ENCODE measurements around the gene GPRIN2.
A peak's percentile ranks its signal among the peaks of the same experiment; 100 is the strongest.
"Not testable (repeated sequence)": the region's sequence is repeated elsewhere in the genome, so short reads cannot be mapped to it uniquely, and the experiment has no call there.

Gene GPRIN2

DNA sequence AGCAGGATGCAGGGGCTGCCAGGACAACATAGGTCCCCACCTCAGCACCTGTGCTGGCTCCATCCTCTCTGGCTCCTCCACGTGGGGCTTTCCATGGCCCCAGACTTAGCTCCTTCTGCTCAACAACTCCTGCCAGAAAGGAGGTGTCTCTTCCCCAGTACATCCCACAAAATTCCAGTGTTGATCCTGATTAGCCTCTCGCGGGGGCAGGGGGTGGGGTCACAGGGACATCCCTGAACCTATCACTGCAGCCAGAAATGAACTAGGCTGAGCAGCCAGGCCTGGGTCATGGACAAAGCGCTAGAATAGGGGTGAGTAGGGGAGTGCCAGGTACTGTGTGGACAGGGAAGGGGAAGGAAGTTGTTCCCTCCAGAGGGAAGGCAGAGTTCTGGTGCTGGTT is 17.4 kb upstream of the GPRIN2 start:
- H3K4me3 ChIP-seq (ENCODE audit: low read length); DNase-seq (ENCODE audit: low read depth): not testable (repeated sequence)

DNA sequence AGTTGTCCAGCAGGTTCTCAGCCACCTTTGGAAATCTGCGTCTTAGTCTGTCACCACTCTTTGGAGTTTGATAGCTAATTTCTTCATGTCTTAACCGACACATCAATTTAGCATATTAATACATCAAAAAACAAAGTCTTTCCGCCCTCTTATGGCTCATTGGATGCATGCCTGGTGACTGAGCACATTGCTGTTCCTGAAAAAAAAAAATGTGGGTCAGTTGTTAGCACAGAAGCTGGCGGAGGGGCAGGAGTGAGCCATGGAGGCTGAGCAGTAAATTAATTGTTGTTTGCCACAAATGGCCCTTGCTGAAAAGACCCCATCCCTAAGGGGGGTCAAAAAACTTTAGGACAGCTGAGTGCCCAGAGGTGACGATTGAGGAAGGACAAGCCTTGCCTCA is 16.9 kb upstream of the GPRIN2 start:
- H3K4me3 ChIP-seq (ENCODE audit: low read length) = not testable (repeated sequence)
- peak; percentile 46 for DNase-seq (ENCODE audit: low read depth)

DNA sequence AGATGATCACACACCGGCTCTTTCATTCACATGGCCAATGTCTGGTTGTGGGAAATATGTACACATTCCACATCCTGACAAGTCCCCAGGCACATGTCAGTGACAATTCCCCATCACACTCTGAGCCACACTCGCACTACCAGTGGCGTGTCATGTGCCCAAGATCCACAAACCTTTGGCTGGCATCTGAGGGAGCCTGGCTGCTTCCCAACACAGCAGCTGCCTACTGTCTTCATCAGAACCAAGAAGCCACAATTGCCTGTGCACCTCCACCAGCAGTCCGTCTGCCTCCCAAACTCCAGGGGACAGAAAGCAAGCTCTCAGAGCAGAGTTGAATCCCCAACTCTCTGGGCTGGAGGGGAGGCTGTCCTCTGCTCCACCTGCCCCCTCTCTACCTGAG is 16.3 kb upstream of the GPRIN2 start:
- H3K4me3 ChIP-seq (ENCODE audit: low read length) = not testable (repeated sequence)
- DNase-seq (ENCODE audit: low read depth) = peak; percentile 15

DNA sequence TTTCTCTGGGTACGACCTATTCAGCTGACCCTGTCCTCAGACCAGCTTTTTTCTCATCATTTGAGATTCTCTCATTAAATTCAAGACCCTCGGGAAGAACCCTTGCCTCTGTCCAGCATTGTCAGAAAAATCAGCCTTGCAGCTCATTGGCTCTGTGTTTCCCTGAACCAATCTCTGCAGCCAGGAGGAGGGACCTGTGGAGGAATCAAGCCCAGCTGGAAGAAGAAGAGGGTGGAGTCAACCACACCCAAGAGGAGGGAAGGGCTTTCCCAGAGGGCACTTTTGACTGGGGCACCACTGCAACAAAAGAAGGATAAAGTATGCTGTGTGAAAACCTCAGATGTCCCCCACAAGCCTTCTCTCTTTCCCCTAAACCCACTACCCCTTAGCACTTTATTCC is 14.2 kb upstream of the GPRIN2 start:
- not testable (repeated sequence) for H3K4me3 ChIP-seq (ENCODE audit: low read length); DNase-seq (ENCODE audit: low read depth)

DNA sequence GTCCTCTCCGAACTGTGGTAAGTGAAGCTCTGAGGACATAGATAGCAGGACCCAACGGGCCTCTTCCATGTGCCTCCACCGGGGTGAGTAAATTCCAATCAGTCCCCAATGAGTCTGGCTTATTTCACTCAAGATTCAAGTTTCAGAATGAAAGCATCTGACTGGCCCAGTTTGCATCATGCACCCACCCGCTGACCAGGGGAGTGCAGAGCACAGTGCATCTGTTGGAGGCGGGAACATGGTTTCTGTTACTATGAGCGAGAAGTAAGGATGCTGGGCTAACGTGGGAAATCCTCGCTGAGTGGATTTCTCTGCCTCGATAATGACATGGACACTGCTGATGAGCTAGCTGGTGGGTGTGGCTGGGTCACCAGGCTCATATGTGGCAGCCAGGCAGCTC is 10.7 kb upstream of the GPRIN2 start:
- not testable (repeated sequence) for H3K4me3 ChIP-seq (ENCODE audit: low read length); DNase-seq (ENCODE audit: low read depth)

DNA sequence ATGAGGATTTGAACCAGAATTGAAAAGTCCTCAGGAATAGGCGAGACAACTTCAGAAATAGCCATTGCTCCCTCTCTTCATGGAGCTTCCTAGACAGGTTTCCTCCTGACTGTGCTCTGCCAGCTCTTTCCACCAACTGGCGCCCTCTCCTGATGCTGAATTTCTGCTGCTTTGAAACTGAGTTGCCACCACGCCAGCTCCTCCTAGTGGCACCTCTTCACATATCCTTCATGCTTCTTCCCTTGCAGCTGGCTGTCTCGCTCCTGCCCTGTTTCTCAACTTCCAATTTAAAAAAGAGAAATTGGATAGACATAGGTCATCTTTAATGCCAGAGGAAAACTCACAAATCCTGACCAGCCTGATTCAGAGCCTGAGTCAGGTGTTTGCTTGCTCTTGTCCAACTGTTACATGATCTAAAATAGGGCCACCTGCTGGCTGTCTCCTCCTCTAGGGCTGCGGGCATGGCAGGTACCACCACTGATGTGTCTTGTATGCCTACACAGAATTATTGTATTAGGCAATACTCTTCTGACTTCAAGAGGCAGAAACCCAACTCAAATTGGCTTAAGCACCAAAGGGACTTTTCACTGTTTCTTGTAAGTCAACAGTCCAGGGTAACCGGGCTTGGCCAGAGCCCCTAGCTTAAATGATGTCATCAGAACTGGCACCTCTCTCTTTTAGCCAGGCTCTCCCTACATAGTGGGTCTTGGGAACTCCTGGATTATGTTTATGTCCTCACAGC is 9.3 kb upstream of the GPRIN2 start:
- DNase-seq (ENCODE audit: low read depth) = peak; percentile 57
- TF ChIP-seq, protein P1, sequence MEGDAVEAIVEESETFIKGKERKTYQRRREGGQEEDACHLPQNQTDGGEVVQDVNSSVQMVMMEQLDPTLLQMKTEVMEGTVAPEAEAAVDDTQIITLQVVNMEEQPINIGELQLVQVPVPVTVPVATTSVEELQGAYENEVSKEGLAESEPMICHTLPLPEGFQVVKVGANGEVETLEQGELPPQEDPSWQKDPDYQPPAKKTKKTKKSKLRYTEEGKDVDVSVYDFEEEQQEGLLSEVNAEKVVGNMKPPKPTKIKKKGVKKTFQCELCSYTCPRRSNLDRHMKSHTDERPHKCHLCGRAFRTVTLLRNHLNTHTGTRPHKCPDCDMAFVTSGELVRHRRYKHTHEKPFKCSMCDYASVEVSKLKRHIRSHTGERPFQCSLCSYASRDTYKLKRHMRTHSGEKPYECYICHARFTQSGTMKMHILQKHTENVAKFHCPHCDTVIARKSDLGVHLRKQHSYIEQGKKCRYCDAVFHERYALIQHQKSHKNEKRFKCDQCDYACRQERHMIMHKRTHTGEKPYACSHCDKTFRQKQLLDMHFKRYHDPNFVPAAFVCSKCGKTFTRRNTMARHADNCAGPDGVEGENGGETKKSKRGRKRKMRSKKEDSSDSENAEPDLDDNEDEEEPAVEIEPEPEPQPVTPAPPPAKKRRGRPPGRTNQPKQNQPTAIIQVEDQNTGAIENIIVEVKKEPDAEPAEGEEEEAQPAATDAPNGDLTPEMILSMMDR (conservative IDR thresholded peaks at IDR 0.05; ENCODE audit: low read length) = peak; percentile 65
- not testable (repeated sequence) for H3K4me3 ChIP-seq (ENCODE audit: low read length)

DNA sequence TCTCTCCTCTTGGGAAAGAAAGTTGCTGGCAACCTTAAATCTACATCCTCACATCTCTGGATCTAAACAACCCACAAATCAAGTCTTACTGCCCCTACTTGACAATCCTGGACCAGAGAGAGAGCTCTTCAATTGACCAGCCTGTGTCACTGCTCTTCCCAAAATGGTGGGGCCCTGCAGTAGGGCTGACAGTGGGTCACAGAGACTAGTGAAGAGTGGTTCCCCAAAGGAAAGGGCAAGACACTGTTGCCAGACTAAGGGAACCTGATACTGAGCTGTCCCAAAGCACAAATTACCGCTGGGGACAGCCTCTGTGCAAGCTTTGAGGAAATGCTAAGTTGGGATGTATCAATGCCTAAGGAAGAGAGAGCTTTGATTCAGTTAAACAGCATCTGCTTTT is 4.5 kb upstream of the GPRIN2 start:
- no peak overlapping the region for H3K4me3 ChIP-seq (ENCODE audit: low read length)
- TF ChIP-seq, protein P1 (conservative IDR thresholded peaks at IDR 0.05; ENCODE audit: low read length) = no peak
- no peak for DNase-seq (ENCODE audit: low read depth)

DNA sequence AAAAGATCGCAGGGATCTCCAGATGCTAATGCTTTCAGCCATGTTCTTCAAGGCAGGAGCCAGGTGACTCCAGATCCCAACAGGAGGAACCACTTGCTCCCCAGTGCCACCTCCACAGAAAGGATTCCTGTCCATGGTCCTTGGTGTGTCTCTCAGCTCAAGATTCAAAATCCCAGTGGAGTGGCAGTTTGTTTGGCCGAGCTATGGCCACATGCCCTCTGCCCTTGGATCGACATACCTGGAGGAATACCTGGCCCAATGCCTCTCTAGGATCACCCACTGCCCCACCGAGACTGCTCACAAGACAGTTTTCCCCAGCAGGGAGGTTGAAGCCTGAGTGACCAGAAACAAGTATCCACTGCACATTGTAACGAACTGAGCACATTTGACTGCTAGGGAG is 3.9 kb upstream of the GPRIN2 start:
- no peak overlapping the region for H3K4me3 ChIP-seq (ENCODE audit: low read length)
- no peak for DNase-seq (ENCODE audit: low read depth)
- TF ChIP-seq, protein P1 (conservative IDR thresholded peaks at IDR 0.05; ENCODE audit: low read length) = no peak

DNA sequence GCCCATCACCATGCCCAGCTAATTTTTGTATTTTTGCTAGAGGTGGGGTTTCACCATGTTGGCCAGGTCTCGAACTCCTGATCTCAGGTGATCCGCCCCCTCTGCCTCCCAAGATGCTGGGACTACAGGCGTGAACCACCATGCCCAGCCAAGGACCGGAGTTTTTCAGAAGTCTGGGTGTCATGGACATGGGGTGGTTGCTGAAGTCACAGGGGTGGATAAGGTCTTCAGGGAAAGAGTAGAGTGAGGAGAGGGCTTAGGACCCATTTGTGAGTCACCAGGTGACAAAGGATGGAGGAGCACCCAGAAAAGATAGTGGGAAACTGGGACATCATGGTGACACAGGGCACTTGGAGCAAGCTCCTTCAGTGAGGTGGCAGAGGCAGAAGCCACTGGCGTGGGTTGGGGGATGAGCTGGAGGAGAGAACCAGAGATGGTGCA is 2.8 kb upstream of the GPRIN2 start:
- no peak for DNase-seq (ENCODE audit: low read depth)
- no peak overlapping the region for H3K4me3 ChIP-seq (ENCODE audit: low read length)
- TF ChIP-seq, protein P1 (conservative IDR thresholded peaks at IDR 0.05; ENCODE audit: low read length) = no peak

DNA sequence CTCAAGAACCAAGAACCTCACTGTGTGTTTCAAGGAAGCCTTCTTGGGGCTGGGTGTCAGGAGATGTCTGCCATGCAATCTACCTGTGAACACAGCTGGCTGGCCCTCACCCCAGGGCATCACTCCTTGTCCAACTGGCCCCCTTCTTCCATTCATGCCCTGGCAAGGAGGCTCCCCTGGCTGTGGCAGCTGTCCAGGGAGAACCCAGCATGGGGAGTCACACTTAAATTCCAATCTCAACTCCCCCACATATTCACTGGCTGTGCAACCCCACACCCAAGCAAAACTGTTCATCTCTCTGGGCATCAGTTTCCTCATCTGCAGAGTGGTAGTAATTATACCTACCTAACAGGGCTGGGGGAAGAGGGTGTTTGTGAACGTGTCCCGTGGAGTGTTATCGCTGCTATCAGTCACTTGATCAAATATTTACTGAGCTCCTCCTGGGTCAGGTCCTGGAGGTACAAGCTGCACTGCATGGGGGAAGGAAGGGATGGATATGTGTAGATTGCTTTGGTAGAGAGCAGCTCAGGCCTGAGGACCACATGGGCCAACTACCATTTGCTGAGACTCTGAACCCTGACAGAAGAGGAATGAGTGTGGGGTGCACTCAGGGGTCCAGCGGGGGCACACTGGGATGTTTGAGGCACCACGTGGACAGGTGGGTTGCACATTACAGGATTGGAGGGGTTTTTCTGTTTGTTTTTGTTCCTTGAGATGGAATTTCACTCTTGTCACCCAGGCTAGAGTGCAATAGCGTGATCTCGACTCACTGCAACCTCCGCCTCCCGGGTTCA is 2.1 kb upstream of the GPRIN2 start:
- no peak overlapping the region for H3K4me3 ChIP-seq (ENCODE audit: low read length)
- TF ChIP-seq, protein P1 (conservative IDR thresholded peaks at IDR 0.05; ENCODE audit: low read length) = no peak
- DNase-seq (ENCODE audit: low read depth) = no peak
